Epithelial cell of esophagus (primary cell): ENCODE measurements around the gene CIB4.

Experiments
- DNase-seq: peaks from one replicate; pipeline ENCODE4 v3.0.0; 2010; ENCODE audit warnings: low read depth
- H3K4me3 ChIP-seq: 2 replicates; pipeline ENCODE4 v1.5.1; 2011; ENCODE audit warnings: mild to moderate bottlenecking, low read length, control low read depth
- TF ChIP-seq, protein P1 (sequence below): IDR thresholded peaks from 2 replicates; pipeline ENCODE4 v1.5.1; 2011; ENCODE audit warnings: low read depth, mild to moderate bottlenecking, low read length, control low read depth, inconsistent platforms; ENCODE audit not compliant: insufficient read depth; ENCODE audit errors: missing control alignments

CIB4 gene

DNA sequence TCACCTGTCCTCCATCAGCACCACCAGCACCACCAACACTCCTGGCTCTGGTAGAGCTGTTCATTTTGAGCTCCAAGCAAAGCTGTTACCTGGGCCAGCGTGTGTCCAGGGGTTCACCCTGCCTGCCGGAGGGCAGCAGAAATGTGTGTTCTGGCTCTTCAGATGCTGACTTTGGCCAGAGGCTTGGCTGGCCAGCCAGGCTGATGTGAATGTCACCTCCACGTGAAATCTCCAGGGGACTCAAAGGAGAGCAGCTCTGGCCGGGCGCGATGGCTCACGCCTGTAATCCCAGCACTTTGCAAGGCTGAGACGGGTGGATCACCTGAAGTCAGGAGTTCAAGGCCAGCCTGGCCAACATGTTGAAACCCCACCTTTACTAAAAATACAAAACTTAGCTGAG, 33.5 kb downstream of the CIB4 start:
- TF ChIP-seq, protein P1, sequence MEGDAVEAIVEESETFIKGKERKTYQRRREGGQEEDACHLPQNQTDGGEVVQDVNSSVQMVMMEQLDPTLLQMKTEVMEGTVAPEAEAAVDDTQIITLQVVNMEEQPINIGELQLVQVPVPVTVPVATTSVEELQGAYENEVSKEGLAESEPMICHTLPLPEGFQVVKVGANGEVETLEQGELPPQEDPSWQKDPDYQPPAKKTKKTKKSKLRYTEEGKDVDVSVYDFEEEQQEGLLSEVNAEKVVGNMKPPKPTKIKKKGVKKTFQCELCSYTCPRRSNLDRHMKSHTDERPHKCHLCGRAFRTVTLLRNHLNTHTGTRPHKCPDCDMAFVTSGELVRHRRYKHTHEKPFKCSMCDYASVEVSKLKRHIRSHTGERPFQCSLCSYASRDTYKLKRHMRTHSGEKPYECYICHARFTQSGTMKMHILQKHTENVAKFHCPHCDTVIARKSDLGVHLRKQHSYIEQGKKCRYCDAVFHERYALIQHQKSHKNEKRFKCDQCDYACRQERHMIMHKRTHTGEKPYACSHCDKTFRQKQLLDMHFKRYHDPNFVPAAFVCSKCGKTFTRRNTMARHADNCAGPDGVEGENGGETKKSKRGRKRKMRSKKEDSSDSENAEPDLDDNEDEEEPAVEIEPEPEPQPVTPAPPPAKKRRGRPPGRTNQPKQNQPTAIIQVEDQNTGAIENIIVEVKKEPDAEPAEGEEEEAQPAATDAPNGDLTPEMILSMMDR, result no peak
- DNase-seq, result no peak
- H3K4me3 ChIP-seq, result no peak overlapping the region

DNA sequence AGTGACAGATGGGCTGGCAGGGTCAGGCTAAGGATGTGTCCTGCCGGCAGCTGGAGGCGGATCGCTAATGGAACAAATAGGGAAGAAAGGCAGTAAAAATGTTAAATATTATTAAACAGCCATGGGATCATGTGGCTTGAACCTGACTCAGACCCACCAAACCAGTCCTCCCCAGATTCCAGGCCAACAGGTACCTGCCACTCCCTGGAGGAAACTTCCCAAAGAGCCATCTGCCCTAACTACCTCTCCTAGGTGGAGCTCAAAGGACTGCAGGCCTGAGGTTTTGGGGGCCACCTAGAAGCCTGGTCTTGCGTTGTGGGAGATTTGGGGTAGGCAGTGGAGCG, 34.3 kb downstream of the CIB4 start:
- no peak overlapping the region for H3K4me3 ChIP-seq
- DNase-seq, result peak; percentile 90
- TF ChIP-seq, protein P1, result no peak

DNA sequence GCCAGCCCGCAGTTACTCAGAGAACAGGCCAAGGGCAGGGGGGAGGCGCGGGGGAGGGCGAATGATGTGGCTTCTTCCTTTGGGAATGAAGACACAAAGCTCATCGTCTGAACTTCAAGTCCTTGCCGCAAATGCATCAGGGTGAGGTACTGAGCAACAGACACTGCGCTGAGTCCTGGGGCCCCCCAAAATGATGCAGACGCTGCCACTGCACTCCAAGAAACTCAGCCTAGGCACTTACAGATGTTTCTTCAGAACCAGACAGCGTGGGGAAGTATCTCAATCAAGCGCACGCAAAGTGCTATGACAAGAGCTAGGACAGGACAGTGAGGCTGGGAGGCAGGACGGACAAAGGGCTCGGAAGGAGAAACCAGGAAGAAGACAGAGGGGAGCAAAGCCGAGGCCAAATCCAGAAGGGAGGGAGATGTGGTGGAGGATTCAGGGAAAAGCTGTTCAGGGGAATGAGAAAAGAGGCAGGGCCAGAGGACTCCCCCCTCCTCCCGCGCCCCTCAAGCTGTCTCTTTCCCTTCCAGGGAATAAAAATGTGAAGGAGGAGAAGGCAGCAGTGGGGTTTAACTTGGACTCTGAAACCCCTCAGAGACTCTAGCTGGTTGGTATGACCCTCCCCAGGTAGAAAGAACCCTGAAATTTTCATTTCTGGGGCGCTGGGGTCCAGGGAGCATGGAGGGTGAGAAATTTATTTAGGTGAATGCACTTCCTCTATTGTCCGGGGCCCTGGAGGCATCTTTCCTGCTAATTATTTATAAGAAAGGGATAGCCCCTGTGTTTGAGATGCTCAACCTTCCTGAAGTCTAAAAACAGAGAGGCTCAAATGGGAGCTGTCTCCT, 34.9 kb downstream of the CIB4 start:
- no peak overlapping the region for H3K4me3 ChIP-seq
- no peak for DNase-seq
- TF ChIP-seq, protein P1, result no peak

DNA sequence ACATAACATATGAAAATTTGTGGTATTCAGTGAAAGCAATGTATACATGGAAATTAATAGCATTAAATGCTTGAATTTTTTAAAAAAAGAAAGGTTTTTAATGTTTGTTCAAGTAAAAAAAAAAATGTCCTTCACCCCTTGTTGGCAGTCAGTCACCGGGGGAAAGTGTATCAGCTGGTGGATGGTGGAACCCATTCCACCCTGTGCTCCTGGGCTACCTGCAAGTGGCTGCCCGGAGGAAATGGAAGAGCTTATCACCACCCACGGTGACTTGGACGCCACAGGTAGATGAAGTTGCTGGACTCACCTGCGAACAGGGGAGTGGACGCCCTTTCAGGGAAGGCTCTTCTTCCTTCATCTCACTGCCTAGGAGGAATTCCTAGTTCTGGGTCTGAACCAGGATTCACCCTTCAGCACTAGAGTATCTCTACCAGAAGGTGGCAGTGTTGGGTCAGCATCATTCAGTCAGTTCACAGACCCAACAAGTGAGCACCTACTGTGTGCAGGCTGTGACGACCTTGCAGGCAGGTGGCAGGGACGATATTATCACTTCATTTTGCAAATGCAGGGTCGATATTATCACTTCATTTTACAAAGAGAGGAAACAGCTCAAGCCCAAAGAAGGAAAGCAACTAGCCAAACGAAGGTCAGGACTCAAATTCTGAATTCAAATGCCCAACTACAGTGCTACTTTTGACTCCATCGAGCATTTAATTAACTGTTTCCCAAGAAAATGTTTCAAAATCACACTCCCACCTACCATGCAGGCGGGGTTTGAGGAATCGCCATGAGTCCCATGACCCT, 35.8 kb downstream of the CIB4 start:
- TF ChIP-seq, protein P1, result peak; percentile 98
- peak; percentile 70 for DNase-seq
- H3K4me3 ChIP-seq, result no peak overlapping the region

DNA sequence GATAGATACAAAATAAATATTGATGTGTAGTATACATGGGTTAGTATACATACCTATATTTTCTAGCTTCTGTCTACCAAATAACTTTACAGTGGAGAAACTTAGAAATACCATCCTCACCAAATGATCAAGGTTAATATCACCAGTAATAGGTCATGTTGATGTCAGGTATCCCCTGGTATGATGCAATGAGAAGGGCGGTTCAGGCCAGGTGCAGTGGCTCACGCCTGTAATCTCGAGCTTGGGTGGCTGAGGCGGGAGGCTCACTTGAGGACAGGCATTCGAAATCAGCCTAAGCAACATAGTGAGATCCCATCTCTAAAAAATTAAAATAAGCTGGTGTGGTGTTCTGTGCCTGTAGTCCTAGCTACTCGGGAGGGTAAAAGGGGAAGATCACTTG, 38.6 kb downstream of the CIB4 start:
- DNase-seq, result no peak
- no peak overlapping the region for H3K4me3 ChIP-seq
- TF ChIP-seq, protein P1, result no peak

DNA sequence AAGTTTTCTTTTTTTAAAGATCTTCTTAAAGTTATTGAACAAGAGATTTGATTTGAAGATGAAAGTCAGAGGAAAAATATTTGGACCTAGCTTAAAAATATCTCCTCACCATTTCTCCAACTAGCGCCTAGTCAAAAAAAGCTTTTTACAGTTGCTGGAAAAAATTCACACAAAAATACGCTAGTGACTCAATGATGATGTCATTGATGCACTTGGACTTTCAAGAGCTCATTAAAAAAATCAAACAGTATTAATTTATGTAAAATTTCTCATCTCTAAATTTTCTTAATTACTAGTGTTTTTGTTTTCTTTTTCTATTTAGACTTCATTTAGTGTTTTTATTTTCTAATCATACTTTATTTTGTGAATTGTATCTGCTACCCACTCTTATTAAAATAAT, 41.8 kb downstream of the CIB4 start:
- no peak overlapping the region for H3K4me3 ChIP-seq
- no peak for DNase-seq
- TF ChIP-seq, protein P1, result no peak
